H1 (cell line): ENCODE data around the gene TRAP1. TPM values are rescaled to one million over a fixed set of nuclear protein-coding genes. Genes with fewer than 3 reads are reported as not detected.

Experiments used
- CTCF ChIA-PET: fragments of 300-600 bp; sonication (Branson Sonifier 250); formaldehyde crosslinking; loops from one replicate; lab custom pipeline; 2021; ENCODE audit not compliant: partially characterized antibody; lab: Charles Lee
- POLR2A ChIA-PET: fragments of 300-600 bp; sonication (Branson Sonifier 250); formaldehyde crosslinking; loops from one replicate; lab custom pipeline; 2021; ENCODE audit warnings: inconsistent platforms; ENCODE audit not compliant: partially characterized antibody; lab: Charles Lee
- DNase-seq, 2 experiments: peaks; one replicate each; pipeline versions ENCODE4 v3.0.0 to v3.0.0-alpha.2; 2010 to 2022; ENCODE audit warnings: low spot score in 2 of 2, low read depth in 1 of 2, mixed read lengths in 1 of 2
- FAIRE-seq: peaks from 2 replicates; lab custom pipeline; 2011; peaks lifted over from hg19 to GRCh38; lab: Jason Lieb, UNC
- H2AFZ ChIP-seq: 2 replicates; pipeline ENCODE4 v1.8.1; 2012; ENCODE audit warnings: low read length, inconsistent platforms
- H2AK5ac ChIP-seq: 2 replicates; pipeline ENCODE4 v1.6.1; 2013; ENCODE audit warnings: low read depth, low read length
- H2BK120ac ChIP-seq: replicated peaks from 2 replicates; pipeline ENCODE3; 2013; ENCODE audit warnings: low read depth, low read length, inconsistent platforms
- H2BK12ac ChIP-seq: 2 replicates; pipeline ENCODE4 v1.6.1; 2013; ENCODE audit warnings: low read depth, low read length
- H2BK15ac ChIP-seq: 2 replicates; pipeline ENCODE4 v1.6.1; 2013; ENCODE audit warnings: low read length
- H2BK20ac ChIP-seq: 2 replicates; pipeline ENCODE4 v1.6.1; 2013; ENCODE audit warnings: low read length
- H2BK5ac ChIP-seq: 2 replicates; pipeline ENCODE4 v1.6.1; 2013; ENCODE audit warnings: low read depth, low read length
- H3K14ac ChIP-seq: 2 replicates; pipeline ENCODE4 v1.6.1; 2013; ENCODE audit warnings: inconsistent platforms; ENCODE audit not compliant: insufficient read length
- H3K18ac ChIP-seq: 2 replicates; pipeline ENCODE4 v1.6.1; 2013; ENCODE audit warnings: low read length; ENCODE audit errors: extremely low read depth
- H3K23ac ChIP-seq: 2 replicates; pipeline ENCODE4 v1.6.1; 2013; ENCODE audit warnings: inconsistent platforms; ENCODE audit not compliant: insufficient read length
- H3K23me2 ChIP-seq: 2 replicates; pipeline ENCODE4 v1.6.1; 2013; ENCODE audit warnings: low read depth, low read length
- H3K27ac ChIP-seq: 2 replicates; pipeline ENCODE4 v1.6.1; 2011; ENCODE audit warnings: low read depth, low read length, inconsistent platforms
- H3K27me3 ChIP-seq, 4 experiments: replicated peaks in 1 of 4; 1 replicate in 1 of 4; 2 replicates in 3 of 4; pipeline versions ENCODE4 v1.6.1 to v1.8.1; 2011 to 2013; ENCODE audit warnings: low read length in 3 of 4, mild to moderate bottlenecking in 3 of 4, inconsistent platforms in 2 of 4, mixed read lengths in 2 of 4, moderate library complexity in 1 of 4; ENCODE audit not compliant: control insufficient read depth in 3 of 4, insufficient read depth in 3 of 4; ENCODE audit errors: extremely low read depth in 1 of 4
- H3K36me3 ChIP-seq, 4 experiments: 2 replicates each; pipeline versions ENCODE4 v1.6.1 to v1.8.1; 2011 to 2013; ENCODE audit warnings: mild to moderate bottlenecking in 4 of 4, low read length in 3 of 4, moderate library complexity in 2 of 4, control low read depth in 1 of 4, inconsistent platforms in 1 of 4; ENCODE audit not compliant: insufficient read depth in 4 of 4, control insufficient read depth in 2 of 4
- H3K4ac ChIP-seq: replicated peaks from 2 replicates; pipeline ENCODE3; 2013; ENCODE audit warnings: low read length, low read depth, mixed read lengths, inconsistent platforms; ENCODE audit not compliant: insufficient read length
- H3K4me1 ChIP-seq, 4 experiments: replicated peaks in 1 of 4; 1 replicate in 1 of 4; 2 replicates in 3 of 4; pipeline versions ENCODE4 v1.6.1 to v1.8.1; 2011 to 2013; ENCODE audit warnings: low read length in 3 of 4, inconsistent platforms in 2 of 4, mixed read lengths in 1 of 4; ENCODE audit not compliant: insufficient read depth in 4 of 4, control insufficient read depth in 3 of 4
- H3K4me2 ChIP-seq, 2 experiments: 2 replicates each; pipeline versions ENCODE4 v1.6.1 to v1.8.1; 2011 to 2013; ENCODE audit warnings: low read depth in 2 of 2, low read length in 2 of 2, control low read depth in 1 of 2, inconsistent platforms in 1 of 2, mild to moderate bottlenecking in 1 of 2; ENCODE audit not compliant: insufficient read depth in 1 of 2
- H3K4me3 ChIP-seq, 4 experiments: fragments of 200-600, 300-600 bp in 1 of 4; sonication (generic), shearing (Covaris generic), sonication (Bioruptor Twin) in 1 of 4; 2 replicates each; pipeline versions ENCODE4 v1.5.1 to v1.8.1; 2011 to 2016; ENCODE audit warnings: low read length in 4 of 4, low read depth in 3 of 4, control low read depth in 2 of 4, inconsistent platforms in 2 of 4, mild to moderate bottlenecking in 2 of 4, mixed read lengths in 1 of 4, moderate library complexity in 1 of 4; ENCODE audit not compliant: insufficient read depth in 2 of 4; ENCODE audit errors: extremely low read depth in 1 of 4
- H3K56ac ChIP-seq: replicated peaks from 2 replicates; pipeline ENCODE3; 2013; ENCODE audit warnings: low read depth, mild to moderate bottlenecking, mixed read lengths, low read length, inconsistent platforms; ENCODE audit not compliant: insufficient read length
- H3K79me1 ChIP-seq: 2 replicates; pipeline ENCODE4 v1.6.1; 2013; ENCODE audit warnings: low read depth, low read length, control low read depth
- H3K79me2 ChIP-seq, 2 experiments: 2 replicates each; pipeline versions ENCODE4 v1.6.1 to v1.8.1; 2012 to 2013; ENCODE audit warnings: low read length in 2 of 2, mild to moderate bottlenecking in 2 of 2, inconsistent platforms in 1 of 2; ENCODE audit not compliant: insufficient read depth in 2 of 2, control insufficient read depth in 1 of 2
- H3K9ac ChIP-seq, 4 experiments: replicated peaks in 1 of 4; 1 replicate in 1 of 4; 2 replicates in 3 of 4; pipeline versions ENCODE4 v1.6.1 to v1.8.1; 2011 to 2013; ENCODE audit warnings: low read depth in 3 of 4, low read length in 3 of 4, control low read depth in 2 of 4, mild to moderate bottlenecking in 2 of 4, moderate library complexity in 2 of 4, inconsistent platforms in 1 of 4; ENCODE audit errors: extremely low read depth in 1 of 4
- H3K9me3 ChIP-seq, 2 experiments: 2 replicates each; pipeline versions ENCODE4 v1.6.1 to v1.8.1; 2012 to 2013; ENCODE audit warnings: mild to moderate bottlenecking in 2 of 2, moderate library complexity in 2 of 2, control low read depth in 1 of 2, inconsistent platforms in 1 of 2, low read depth in 1 of 2, low read length in 1 of 2, mixed read lengths in 1 of 2; ENCODE audit not compliant: insufficient read depth in 2 of 2
- H4K20me1 ChIP-seq, 2 experiments: replicated peaks in 1 of 2; 2 replicates each; pipeline versions ENCODE3 to v1.8.1; 2011 to 2013; ENCODE audit warnings: inconsistent platforms in 2 of 2, low read length in 2 of 2, mild to moderate bottlenecking in 1 of 2; ENCODE audit not compliant: insufficient read depth in 2 of 2, control insufficient read depth in 1 of 2
- H4K5ac ChIP-seq: 2 replicates; pipeline ENCODE4 v1.6.1; 2013; ENCODE audit warnings: low read length, low read depth, mixed read lengths, inconsistent platforms; ENCODE audit not compliant: insufficient read length
- H4K8ac ChIP-seq: 2 replicates; pipeline ENCODE4 v1.8.0; 2013; ENCODE audit warnings: mild to moderate bottlenecking, moderate library complexity, low read length, inconsistent platforms; ENCODE audit not compliant: insufficient read depth; ENCODE audit errors: extremely low read depth
- H4K91ac ChIP-seq: replicated peaks from 2 replicates; pipeline ENCODE3; 2013; ENCODE audit warnings: low read length, mixed read lengths, inconsistent platforms; ENCODE audit not compliant: insufficient read length
- WGBS, 2 experiments: shearing (Covaris generic) in 1 of 2; methylation state at CpG; one replicate each; pipeline versions ENCODE4 v1.1.6 to v1.1.7; 2013 to 2015; ENCODE audit warnings: low lambda C conversion rate in 2 of 2, mixed read lengths in 2 of 2, inconsistent platforms in 1 of 2, low coverage in 1 of 2, missing lambda C conversion rate in 1 of 2; ENCODE audit not compliant: insufficient replicate concordance in 2 of 2, insufficient coverage in 1 of 2, insufficient read length in 1 of 2; ENCODE audit errors: extremely low coverage in 1 of 2, missing lambda C conversion rate in 1 of 2; 5-methylcytosine and 5-hydroxymethylcytosine counted together
- polyA plus RNA-seq, 7 experiments: library from polyadenylated mRNA; depleted of rRNA in 3 of 7; stranded (reverse) in 5 of 7; unstranded in 2 of 7; fragments of >200 nt in 5 of 7; fragments of 200-250 nt in 2 of 7; gene quantifications; 1 replicate in 5 of 7; 2 replicates in 1 of 7; 4 replicates in 1 of 7; pipeline versions ENCODE4 v1.2.1 to v1.2.3, GENCODE V29; 2011 to 2013; ENCODE audit warnings: missing spikeins in 2 of 7, mixed read lengths in 2 of 7
- total RNA-seq: library from RNA; stranded (reverse); fragmentation: NEBNext Ultra II Directional; extraction: Animal tissue kit (Norgen Biotek cat#: 25700); gene quantifications from 2 replicates; pipeline ENCODE4 v1.2.1, GENCODE V29; 2021

Gene TRAP1
- total and polyA plus RNA-seq, 2 of the 8 experiments (the other 6 are each of a cell fraction or from before 2014, with no cell fraction given): 215 to 283 TPM

- Histone ChIP-seq H3K23ac (no peak overlapping the region), H3K9me3 (no peaks in the 10 kb centered on the region), H4K5ac (no peak overlapping the region), H3K4ac (no peak overlapping the region), H3K27me3 (no peaks in the 10 kb centered on the region), H3K4me3 (no peak overlapping the region), H3K79me1 (no peaks in the 10 kb centered on the region; the same call in 1 of the 2 replicates), H3K36me3 (peaks cover 10 to 59% (median 46%) of the 10 kb centered on the region in 4 experiments; a peak in 6 of 8 replicates), H2AK5ac (no peak overlapping the region), H3K14ac (no peak overlapping the region), H2BK15ac (no peak overlapping the region), H2BK12ac (no peak overlapping the region), H4K20me1 (peaks cover 4 to 8% of the 10 kb centered on the region in 2 experiments), H2AFZ (no peak overlapping the region), H2BK120ac (no peak overlapping the region), H3K18ac (no peak overlapping the region), H4K8ac (no peak overlapping the region), H2BK5ac (no peak overlapping the region), H3K56ac (no peak overlapping the region), H3K9ac (no peak overlapping the region), H2BK20ac (no peak overlapping the region), H3K4me1 (no peaks in the 10 kb centered on the region), H3K4me2 (no peak overlapping the region), H3K23me2 (no peaks in the 10 kb centered on the region), H3K27ac (no peak overlapping the region), H3K79me2 (no peaks in the 10 kb centered on the region), H4K91ac (no peak overlapping the region)
- POLR2A ChIA-PET: interaction anchor here (1.4 kb wide), 1 partner anchor 13 kb away, joined by 3 read pairs; the partner anchor contains the start of gene TRAP1
- DNase-seq (no peak), FAIRE-seq (no peak)
- 91% methylated on average over 23 of the region's 24 CpGs; no CpG with 5 or more reads in 1 of the 2 experiments for WGBS, 2 experiments
- CTCF ChIA-PET: interaction anchor here (0.5 kb wide), 1 partner anchor 40 kb away, joined by 3 read pairs; no protein-coding TSS in a partner anchor
Observed at GRCh38 chr16:3730161-3731125, 13.1 kb upstream of the TRAP1 start.
